Karpas-422 (cell line): ENCODE data around the gene IL2RG. TPM values are rescaled to one million over a fixed set of nuclear protein-coding genes. Genes with fewer than 3 reads are reported as not detected.

ENCODE experiments used
- DNase-seq: peaks from one replicate; pipeline ENCODE4 v3.0.0-alpha.2; 2015
- H2AFZ ChIP-seq: fragments of 200-600 bp; sonication (generic); 2 replicates; pipeline ENCODE4 v1.6.1; 2014; ENCODE audit warnings: antibody characterized with exemption, low read length, mixed read lengths
- H3K27ac ChIP-seq: fragments of 200-600 bp; sonication (generic); 2 replicates; pipeline ENCODE4 v1.5.1; 2014; ENCODE audit warnings: mild to moderate bottlenecking, low read length, moderate library complexity
- H3K27me3 ChIP-seq: fragments of 200-600 bp; sonication (generic); 2 replicates; pipeline ENCODE4 v1.6.1; 2014; ENCODE audit warnings: low read length, mixed read lengths
- H3K36me3 ChIP-seq: fragments of 200-600 bp; sonication (generic); 2 replicates; pipeline ENCODE4 v1.6.1; 2014; ENCODE audit warnings: low read length, mixed read lengths; ENCODE audit not compliant: insufficient read depth
- H3K4me1 ChIP-seq: fragments of 200-600 bp; sonication (generic); 2 replicates; pipeline ENCODE4 v1.6.1; 2014; ENCODE audit warnings: mild to moderate bottlenecking, low read length, mixed read lengths
- H3K4me2 ChIP-seq: fragments of 200-600 bp; sonication (generic); 2 replicates; pipeline ENCODE4 v1.6.1; 2014; ENCODE audit warnings: low read length, low read depth, mild to moderate bottlenecking; ENCODE audit not compliant: poor library complexity, severe bottlenecking
- H3K4me3 ChIP-seq: fragments of 200-600 bp; sonication (generic); 2 replicates; pipeline ENCODE4 v1.5.1; 2014; ENCODE audit warnings: mild to moderate bottlenecking, antibody characterized with exemption, low read length, mixed read lengths
- H3K79me2 ChIP-seq: fragments of 200-600 bp; sonication (generic); 2 replicates; pipeline ENCODE4 v1.6.1; 2014; ENCODE audit warnings: mild to moderate bottlenecking, low read length, mixed read lengths
- H3K9ac ChIP-seq: fragments of 200-600 bp; sonication (generic); 2 replicates; pipeline ENCODE4 v1.6.0; 2014; ENCODE audit warnings: low read length
- H3K9me2 ChIP-seq: fragments of 200-600 bp; sonication (generic), shearing (Covaris generic); replicated peaks from 2 replicates; pipeline ENCODE4 v1.6.0; 2014; ENCODE audit warnings: mild to moderate bottlenecking, low read length, moderate library complexity; ENCODE audit not compliant: insufficient read depth
- H3K9me3 ChIP-seq: fragments of 300-700, 200-600 bp; sonication (generic); 2 replicates; pipeline ENCODE4 v1.6.1; 2014; ENCODE audit warnings: low read length, mixed read lengths
- H4K20me1 ChIP-seq: fragments of 200-600 bp; sonication (generic); 2 replicates; pipeline ENCODE4 v1.6.1; 2014; ENCODE audit warnings: mild to moderate bottlenecking, antibody characterized with exemption, low read length, low read depth; ENCODE audit not compliant: insufficient read depth
- total RNA-seq: library from RNA; depleted of rRNA; stranded (reverse); fragments of >200 nt; shearing (Covaris generic); gene quantifications from 2 replicates; pipeline ENCODE4 v1.2.3, GENCODE V29; 2014; ENCODE audit warnings: low replicate concordance; rRNA removed

Gene IL2RG
- 4.3 and 9.1 TPM in 2 replicates for total RNA-seq

GRCh38 chrX:71111141-71111843, at the start of gene IL2RG:
IL2RG (minus strand) TSS chrX:71111577; CDS start chrX:71111539, 38 bp downstream.
- Histone ChIP-seq H3K9me2 (no peaks in the 10 kb centered on the region), H4K20me1 (no peaks in the 10 kb centered on the region), H3K4me1 (peaks cover 17% of the 10 kb centered on the region), H3K27ac (no peak within 1 kb of the TSS), H3K9ac (no peak within 1 kb of the TSS), H3K27me3 (no peaks in the 10 kb centered on the region), H3K4me2 (peak within 1 kb of the TSS; percentile 28), H3K36me3 (no peaks in the 10 kb centered on the region), H3K4me3 (no peak within 1 kb of the TSS), H3K9me3 (no peaks in the 10 kb centered on the region), H3K79me2 (no peaks in the 10 kb centered on the region), H2AFZ (peak within 1 kb of the TSS; percentile 65)
- DNase-seq, result no peak

- Histone ChIP-seq H3K4me2 (no peak overlapping the region), H3K27me3 (no peaks in the 10 kb centered on the region), H4K20me1 (no peaks in the 10 kb centered on the region), H3K4me3 (no peak overlapping the region), H3K4me1 (peaks cover 1% of the 10 kb centered on the region; the same call in 1 of the 2 replicates), H3K9ac (no peak overlapping the region), H3K79me2 (no peaks in the 10 kb centered on the region), H3K9me2 (no peaks in the 10 kb centered on the region), H3K36me3 (no peaks in the 10 kb centered on the region), H3K27ac (no peak overlapping the region), H3K9me3 (no peaks in the 10 kb centered on the region), H2AFZ (no peak overlapping the region)
- no peak for DNase-seq
Observed at GRCh38 chrX:71160475-71160874, 49.1 kb upstream of the IL2RG start.

- no peaks in the 10 kb centered on the region for H3K9me2 ChIP-seq
- peaks cover 12% of the 10 kb centered on the region for H3K4me1 ChIP-seq
- H3K36me3 ChIP-seq, result no peaks in the 10 kb centered on the region
- no peak for DNase-seq
- no peak overlapping the region for H3K27ac ChIP-seq
- H3K4me3 ChIP-seq, result no peak overlapping the region
- no peak overlapping the region for H3K4me2 ChIP-seq
- no peaks in the 10 kb centered on the region for H3K9me3 ChIP-seq
- no peak overlapping the region for H3K9ac ChIP-seq
- H2AFZ ChIP-seq, result no peak overlapping the region
- H3K27me3 ChIP-seq, result no peaks in the 10 kb centered on the region
- no peaks in the 10 kb centered on the region for H3K79me2 ChIP-seq
- no peaks in the 10 kb centered on the region for H4K20me1 ChIP-seq
Observed at GRCh38 chrX:71159335-71159734, 48.0 kb upstream of the IL2RG start.

DNA sequence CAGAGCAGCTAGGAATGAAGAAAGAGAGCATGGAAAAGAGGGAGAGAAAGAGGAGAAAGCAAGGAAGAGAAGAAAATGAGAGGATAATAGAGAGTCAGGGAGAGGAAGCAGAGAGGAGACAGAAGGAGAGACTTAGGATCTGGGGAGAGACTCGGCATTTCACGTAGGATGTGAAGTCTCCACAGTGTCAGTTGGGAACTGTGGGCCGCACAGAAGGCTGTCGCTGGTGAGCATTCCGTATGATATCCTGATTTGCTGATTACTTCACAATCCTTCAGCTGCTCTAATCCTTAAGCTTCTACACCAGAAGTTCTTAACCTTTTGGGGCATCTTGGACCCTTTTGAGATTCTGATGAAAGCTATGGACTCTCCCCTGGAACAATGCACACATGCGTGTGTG, 47.2 kb upstream of the IL2RG start:
- no peaks in the 10 kb centered on the region for H3K79me2 ChIP-seq
- H3K4me2 ChIP-seq, result no peak overlapping the region
- H3K9me2 ChIP-seq, result no peaks in the 10 kb centered on the region
- no peaks in the 10 kb centered on the region for H3K36me3 ChIP-seq
- H3K4me1 ChIP-seq, result peaks cover 12% of the 10 kb centered on the region
- H3K27me3 ChIP-seq, result no peaks in the 10 kb centered on the region
- H3K9me3 ChIP-seq, result no peaks in the 10 kb centered on the region
- H4K20me1 ChIP-seq, result no peaks in the 10 kb centered on the region
- no peak overlapping the region for H3K27ac ChIP-seq
- no peak overlapping the region for H3K9ac ChIP-seq
- no peak overlapping the region for H2AFZ ChIP-seq
- no peak for DNase-seq
- no peak overlapping the region for H3K4me3 ChIP-seq

- Histone ChIP-seq H3K27ac (no peak overlapping the region), H3K27me3 (no peaks in the 10 kb centered on the region), H3K79me2 (no peaks in the 10 kb centered on the region), H3K9me3 (no peaks in the 10 kb centered on the region), H2AFZ (no peak overlapping the region), H3K36me3 (no peaks in the 10 kb centered on the region), H3K9me2 (no peaks in the 10 kb centered on the region), H3K4me1 (peaks cover 12% of the 10 kb centered on the region), H4K20me1 (no peaks in the 10 kb centered on the region), H3K4me2 (no peak overlapping the region), H3K4me3 (no peak overlapping the region), H3K9ac (no peak overlapping the region)
- no peak for DNase-seq
Observed at GRCh38 chrX:71154641-71155040, 43.3 kb upstream of the IL2RG start.

GRCh38 chrX:71154196-71154595, 42.8 kb upstream of the IL2RG start:
- H3K9ac ChIP-seq, result no peak overlapping the region
- H3K4me1 ChIP-seq, result peaks cover 12% of the 10 kb centered on the region
- H3K9me3 ChIP-seq, result no peaks in the 10 kb centered on the region
- H3K79me2 ChIP-seq, result no peaks in the 10 kb centered on the region
- H3K27me3 ChIP-seq, result no peaks in the 10 kb centered on the region
- no peak overlapping the region for H3K27ac ChIP-seq
- no peaks in the 10 kb centered on the region for H3K36me3 ChIP-seq
- DNase-seq, result no peak
- no peak overlapping the region for H3K4me3 ChIP-seq
- H2AFZ ChIP-seq, result no peak overlapping the region
- no peaks in the 10 kb centered on the region for H3K9me2 ChIP-seq
- H3K4me2 ChIP-seq, result no peak overlapping the region
- no peaks in the 10 kb centered on the region for H4K20me1 ChIP-seq

DNA sequence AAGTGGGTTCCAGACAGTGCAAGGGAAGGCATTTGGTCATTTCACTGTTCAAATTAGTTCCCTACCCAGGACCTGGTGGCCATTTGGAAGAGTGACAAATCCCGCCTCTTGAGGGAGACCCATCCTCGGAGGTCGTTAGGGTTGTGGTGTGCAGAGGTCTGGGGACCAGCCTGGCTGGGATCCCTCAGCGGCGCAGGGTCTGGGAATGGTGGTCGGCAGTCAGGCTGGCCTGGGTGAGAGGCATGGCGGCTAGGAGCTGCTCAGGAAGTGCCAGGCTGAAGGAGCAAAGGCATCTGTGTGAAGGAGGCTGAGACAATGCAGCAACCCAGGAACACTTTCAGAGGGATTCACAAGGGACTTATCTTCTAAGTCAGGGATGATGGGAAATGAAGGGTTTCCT, 40.0 kb upstream of the IL2RG start:
- H3K36me3 ChIP-seq, result no peaks in the 10 kb centered on the region
- no peaks in the 10 kb centered on the region for H4K20me1 ChIP-seq
- no peak overlapping the region for H2AFZ ChIP-seq
- no peaks in the 10 kb centered on the region for H3K9me2 ChIP-seq
- no peak overlapping the region for H3K9ac ChIP-seq
- no peak overlapping the region for H3K27ac ChIP-seq
- H3K27me3 ChIP-seq, result no peaks in the 10 kb centered on the region
- H3K4me1 ChIP-seq, result peaks cover 13% of the 10 kb centered on the region
- H3K9me3 ChIP-seq, result no peaks in the 10 kb centered on the region
- no peaks in the 10 kb centered on the region for H3K79me2 ChIP-seq
- no peak overlapping the region for H3K4me3 ChIP-seq
- DNase-seq, result no peak
- H3K4me2 ChIP-seq, result no peak overlapping the region

DNA sequence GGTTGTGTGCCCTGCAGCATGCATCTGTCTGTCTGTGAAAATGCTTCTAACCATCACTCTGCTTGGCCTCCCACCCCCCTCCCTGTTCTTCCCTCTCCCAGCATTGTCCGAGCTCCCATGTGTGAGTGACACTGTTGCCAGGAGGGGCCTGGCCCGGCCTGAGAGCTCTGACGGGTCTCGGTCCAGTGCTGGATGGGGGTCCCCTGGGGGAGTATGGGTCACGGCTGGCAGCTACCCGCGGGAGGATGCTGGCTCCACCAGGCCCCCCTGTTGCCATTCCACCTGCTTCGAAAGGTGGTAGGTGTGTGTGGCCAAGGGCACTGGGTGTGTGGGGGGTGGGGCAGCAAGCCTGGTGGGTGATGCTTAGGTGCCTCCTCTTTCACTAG, 36.9 kb upstream of the IL2RG start:
- H3K27ac ChIP-seq, result no peak overlapping the region
- H3K4me2 ChIP-seq, result no peak overlapping the region
- no peaks in the 10 kb centered on the region for H3K79me2 ChIP-seq
- no peak for DNase-seq
- no peak overlapping the region for H3K9ac ChIP-seq
- no peak overlapping the region for H2AFZ ChIP-seq
- H3K9me3 ChIP-seq, result no peaks in the 10 kb centered on the region
- H3K27me3 ChIP-seq, result no peaks in the 10 kb centered on the region
- no peak overlapping the region for H3K4me3 ChIP-seq
- no peaks in the 10 kb centered on the region for H3K36me3 ChIP-seq
- H4K20me1 ChIP-seq, result no peaks in the 10 kb centered on the region
- H3K9me2 ChIP-seq, result no peaks in the 10 kb centered on the region
- H3K4me1 ChIP-seq, result peaks cover 11% of the 10 kb centered on the region
